HEK293 (cell line): ENCODE measurements around the gene C1orf94.

ENCODE experiments used
- CTCF ChIA-PET: fragments of 350-600 bp; formaldehyde crosslinking; extraction: SDS; loops from one replicate; lab custom pipeline; 2021; ENCODE audit warnings: antibody characterized with exemption; lab: Yijun Ruan, JAX
- POLR2A ChIA-PET: fragments of 300-600 bp; formaldehyde crosslinking; extraction: SDS; loops from one replicate; lab custom pipeline; 2020; ENCODE audit warnings: antibody characterized with exemption, inconsistent platforms; lab: Yijun Ruan, JAX
- H3K27ac ChIP-seq: fragments of 200-500 bp; sonication (Bioruptor generic); 2 replicates; pipeline ENCODE4 v1.5.1; 2014; ENCODE audit warnings: low read depth, low read length, control low read depth, inconsistent platforms; ENCODE audit errors: extremely low read depth
- H3K36me3 ChIP-seq, 2 experiments: fragments of 200-500 bp in 1 of 2; sonication (Bioruptor generic) in 1 of 2; 1 replicate in 1 of 2; 2 replicates in 1 of 2; pipeline ENCODE4 v1.5.1; 2014 to 2017; ENCODE audit warnings: inconsistent platforms in 2 of 2, low read length in 2 of 2; ENCODE audit not compliant: control insufficient read depth in 2 of 2, insufficient read depth in 1 of 2
- H3K4me1 ChIP-seq: fragments of 200-500 bp; sonication (Bioruptor generic); 2 replicates; pipeline ENCODE4 v1.5.1; 2014; ENCODE audit warnings: mild to moderate bottlenecking, low read length, inconsistent platforms; ENCODE audit not compliant: control insufficient read depth, insufficient read depth
- H3K4me3 ChIP-seq: 2 replicates; pipeline ENCODE4 v1.5.1; 2011; ENCODE audit warnings: low read depth, mild to moderate bottlenecking, control low read depth, low read length, moderate library complexity
- H3K9me3 ChIP-seq: fragments of 200-500 bp; sonication (Bioruptor generic); 2 replicates; pipeline ENCODE4 v1.5.1; 2014; ENCODE audit warnings: low read depth, low read length, inconsistent platforms; ENCODE audit not compliant: control insufficient read depth, insufficient read depth
- BCL11B ChIP-seq: fragments of 450-650 bp; formaldehyde crosslinking; IDR thresholded peaks from 2 replicates; pipeline ENCODE4 v1.5.1; 2016; ENCODE audit warnings: low read depth, missing biosample characterization, missing genetic modification characterization
- FEZF1 ChIP-seq: fragments of 450-650 bp; formaldehyde crosslinking; IDR thresholded peaks from 2 replicates; pipeline ENCODE4 v1.5.1; 2016; ENCODE audit warnings: missing biosample characterization, missing genetic modification characterization
- GLIS1 ChIP-seq: fragments of 450-650 bp; formaldehyde crosslinking; IDR thresholded peaks from 2 replicates; pipeline ENCODE4 v1.5.1; 2016; ENCODE audit warnings: missing biosample characterization, missing genetic modification characterization
- HOXD13 ChIP-seq: sonication (generic); formaldehyde crosslinking; IDR thresholded peaks from 2 replicates; pipeline ENCODE4 v1.8.0; 2022; ENCODE audit warnings: missing genetic modification reagents, borderline replicate concordance
- OSR2 ChIP-seq: fragments of 450-650 bp; formaldehyde crosslinking; IDR thresholded peaks from 2 replicates; pipeline ENCODE4 v1.5.1; 2016; ENCODE audit warnings: missing biosample characterization, missing genetic modification characterization
- OVOL3 ChIP-seq: fragments of 450-650 bp; formaldehyde crosslinking; IDR thresholded peaks from 2 replicates; pipeline ENCODE4 v1.5.1; 2016; ENCODE audit warnings: missing biosample characterization, missing genetic modification characterization
- ZBTB7A ChIP-seq: fragments of 450-650 bp; formaldehyde crosslinking; IDR thresholded peaks from 2 replicates; pipeline ENCODE4 v1.5.1; 2016; ENCODE audit warnings: low read depth, missing biosample characterization, missing genetic modification characterization
- ZFHX2 ChIP-seq: fragments of 450-650 bp; formaldehyde crosslinking; conservative IDR thresholded peaks from 2 replicates; pipeline ENCODE4 v1.5.1; 2016; ENCODE audit warnings: missing biosample characterization, missing genetic modification characterization
- ZFP41 ChIP-seq: fragments of 450-650 bp; formaldehyde crosslinking; IDR thresholded peaks from 2 replicates; pipeline ENCODE4 v1.5.1; 2016; ENCODE audit warnings: missing biosample characterization, missing genetic modification characterization, borderline replicate concordance
- ZIC2 ChIP-seq: fragments of 450-650 bp; formaldehyde crosslinking; IDR thresholded peaks from 2 replicates; pipeline ENCODE4 v1.5.1; 2016; ENCODE audit warnings: missing biosample characterization, missing genetic modification characterization
- ZNF138 ChIP-seq: fragments of 450-650 bp; formaldehyde crosslinking; IDR thresholded peaks from 2 replicates; pipeline ENCODE4 v1.5.1; 2016; ENCODE audit warnings: missing biosample characterization, missing genetic modification characterization, borderline replicate concordance
- ZNF221 ChIP-seq: fragments of 450-650 bp; formaldehyde crosslinking; IDR thresholded peaks from 2 replicates; pipeline ENCODE4 v1.5.1; 2017; ENCODE audit warnings: missing biosample characterization, missing genetic modification characterization, borderline replicate concordance
- ZNF223 ChIP-seq: fragments of 450-650 bp; formaldehyde crosslinking; IDR thresholded peaks from 2 replicates; pipeline ENCODE4 v1.5.1; 2016; ENCODE audit warnings: missing biosample characterization, missing genetic modification characterization
- ZNF292 ChIP-seq: fragments of 450-650 bp; formaldehyde crosslinking; IDR thresholded peaks from 2 replicates; pipeline ENCODE4 v1.5.1; 2016; ENCODE audit warnings: low read depth, missing biosample characterization, missing genetic modification characterization, borderline replicate concordance
- ZNF514 ChIP-seq: fragments of 450-650 bp; formaldehyde crosslinking; IDR thresholded peaks from 2 replicates; pipeline ENCODE4 v1.5.1; 2016; ENCODE audit warnings: missing biosample characterization, missing genetic modification characterization
- ZNF529 ChIP-seq: fragments of 450-650 bp; formaldehyde crosslinking; IDR thresholded peaks from 2 replicates; pipeline ENCODE4 v1.5.1; 2017; ENCODE audit warnings: missing genetic modification characterization, missing biosample characterization; ENCODE audit not compliant: insufficient replicate concordance
- ZNF548 ChIP-seq: fragments of 450-650 bp; formaldehyde crosslinking; IDR thresholded peaks from 2 replicates; pipeline ENCODE4 v1.5.1; 2016; ENCODE audit warnings: missing biosample characterization, missing genetic modification characterization
- ZNF629 ChIP-seq: fragments of 450-650 bp; formaldehyde crosslinking; IDR thresholded peaks from 2 replicates; pipeline ENCODE4 v1.5.1; 2017; ENCODE audit warnings: missing biosample characterization, missing genetic modification characterization
- ZNF677 ChIP-seq: fragments of 450-650 bp; IDR thresholded peaks from 2 replicates; pipeline ENCODE4 v1.5.0; 2018; ENCODE audit warnings: missing biosample characterization, mild to moderate bottlenecking, missing genetic modification characterization, moderate library complexity
- ZNF830 ChIP-seq: fragments of 450-650 bp; IDR thresholded peaks from 2 replicates; pipeline ENCODE4 v1.5.0; 2018; ENCODE audit warnings: missing biosample characterization, missing genetic modification characterization, low read depth, mild to moderate bottlenecking, moderate library complexity
- ZSCAN18 ChIP-seq: fragments of 450-650 bp; formaldehyde crosslinking; IDR thresholded peaks from 2 replicates; pipeline ENCODE4 v1.5.1; 2016; ENCODE audit warnings: missing biosample characterization, missing genetic modification characterization
- TF ChIP-seq, protein P1 (sequence below): fragments of 450-650 bp; formaldehyde crosslinking; IDR thresholded peaks from 2 replicates; pipeline ENCODE4 v1.5.1; 2017; ENCODE audit warnings: missing biosample characterization, missing genetic modification characterization
- TF ChIP-seq, protein P2 (sequence below): fragments of 450-650 bp; formaldehyde crosslinking; IDR thresholded peaks from 2 replicates; pipeline ENCODE4 v1.5.1; 2016; ENCODE audit warnings: missing biosample characterization, missing genetic modification characterization, low read depth
- TF ChIP-seq, protein P3 (sequence below): fragments of 450-650 bp; formaldehyde crosslinking; IDR thresholded peaks from 2 replicates; pipeline ENCODE4 v1.5.1; 2016; ENCODE audit warnings: missing biosample characterization, missing genetic modification characterization

The C1orf94 gene

GRCh38 chr1:34166625-34167361 is 9.9 kb upstream of the C1orf94 start:
- H3K36me3 ChIP-seq, result no peaks in the 10 kb centered on the region
- no peaks in the 10 kb centered on the region for H3K9me3 ChIP-seq
- H3K4me1 ChIP-seq, result 0 out of 2 replicates have a peak, but pooled peaks cover 3% of the 10 kb centered on the region
- H3K27ac ChIP-seq, result no peak overlapping the region
- TF ChIP-seq BCL11B (tag by site-specific recombination) (no peak), ZNF514 (tag by site-specific recombination) (no peak), ZNF223 (no peak), ZNF292 (tag by site-specific recombination) (no peak), ZFP41 (tag by site-specific recombination) (no peak), ZNF529 (tag by site-specific recombination) (no peak), ZFHX2 (tag by site-specific recombination) (no peak), GLIS1 (tag by site-specific recombination) (0 out of 2 replicates have a peak, but pooled peaks have one; percentile 16)
- TF ChIP-seq, protein P1, sequence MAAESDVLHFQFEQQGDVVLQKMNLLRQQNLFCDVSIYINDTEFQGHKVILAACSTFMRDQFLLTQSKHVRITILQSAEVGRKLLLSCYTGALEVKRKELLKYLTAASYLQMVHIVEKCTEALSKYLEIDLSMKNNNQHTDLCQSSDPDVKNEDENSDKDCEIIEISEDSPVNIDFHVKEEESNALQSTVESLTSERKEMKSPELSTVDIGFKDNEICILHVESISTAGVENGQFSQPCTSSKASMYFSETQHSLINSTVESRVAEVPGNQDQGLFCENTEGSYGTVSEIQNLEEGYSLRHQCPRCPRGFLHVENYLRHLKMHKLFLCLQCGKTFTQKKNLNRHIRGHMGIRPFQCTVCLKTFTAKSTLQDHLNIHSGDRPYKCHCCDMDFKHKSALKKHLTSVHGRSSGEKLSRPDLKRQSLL (tag by site-specific recombination), result no peak
- TF ChIP-seq, all 188 proteins: peak for 1
- no peak overlapping the region for H3K4me3 ChIP-seq
- ChIA-PET POLR2A (interaction anchor here (0.5 kb wide), 1 partner anchor 90 kb away, joined by 3 read pairs; no protein-coding TSS in a partner anchor), CTCF (interaction anchor here (0.5 to 1.5 kb wide), 5 partner anchors 56 to 1280 kb away, joined by 3 to 4 read pairs (median 3); no protein-coding TSS in a partner anchor)

GRCh38 chr1:34167389-34167788 is 9.3 kb upstream of the C1orf94 start:
- no peaks in the 10 kb centered on the region for H3K9me3 ChIP-seq
- H3K4me1 ChIP-seq, result 0 out of 2 replicates have a peak, but pooled peaks cover 3% of the 10 kb centered on the region
- POLR2A ChIA-PET, result no interaction called here
- no peaks in the 10 kb centered on the region for H3K36me3 ChIP-seq
- CTCF ChIA-PET, result interaction anchor here (1.2 kb wide), 1 partner anchor 535 kb away, joined by 4 read pairs; no protein-coding TSS in a partner anchor
- H3K4me3 ChIP-seq, result no peak overlapping the region
- TF ChIP-seq HOXD13 (CRISPR knock-in tag) (no peak), ZIC2 (0 out of 2 replicates have a peak, but pooled peaks have one; percentile 25)
- no peak overlapping the region for H3K27ac ChIP-seq

DNA sequence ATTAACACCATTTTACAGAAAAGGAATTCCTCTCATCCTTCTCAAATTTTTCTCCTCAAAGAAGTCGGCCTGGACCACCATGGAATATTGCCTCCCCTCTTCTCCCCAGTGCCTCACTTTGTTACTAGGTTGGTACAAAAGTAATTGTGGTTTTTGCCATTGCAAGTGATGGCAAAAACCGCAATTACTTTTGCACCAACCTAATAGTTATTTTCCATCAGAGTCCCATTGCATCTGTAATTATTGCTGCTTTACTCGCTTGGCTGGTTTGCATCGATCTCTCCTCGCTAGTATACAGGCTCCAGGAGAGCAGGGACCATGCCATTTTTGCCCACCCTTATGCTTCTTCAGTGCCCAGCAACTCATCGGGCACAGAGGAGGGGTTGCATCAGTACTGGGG is 963 bp upstream of the C1orf94 start:
- H3K4me1 ChIP-seq, result no peaks in the 10 kb centered on the region
- ChIA-PET POLR2A (interaction anchor here (0.7 kb wide), 1 partner anchor 1092 kb away, joined by 4 read pairs; no protein-coding TSS in a partner anchor), CTCF (interaction anchor here (0.6 to 2.5 kb wide), 2 partner anchors 12 to 39 kb away, joined by 3 to 6 read pairs; no protein-coding TSS in a partner anchor)
- TF ChIP-seq, protein P2, sequence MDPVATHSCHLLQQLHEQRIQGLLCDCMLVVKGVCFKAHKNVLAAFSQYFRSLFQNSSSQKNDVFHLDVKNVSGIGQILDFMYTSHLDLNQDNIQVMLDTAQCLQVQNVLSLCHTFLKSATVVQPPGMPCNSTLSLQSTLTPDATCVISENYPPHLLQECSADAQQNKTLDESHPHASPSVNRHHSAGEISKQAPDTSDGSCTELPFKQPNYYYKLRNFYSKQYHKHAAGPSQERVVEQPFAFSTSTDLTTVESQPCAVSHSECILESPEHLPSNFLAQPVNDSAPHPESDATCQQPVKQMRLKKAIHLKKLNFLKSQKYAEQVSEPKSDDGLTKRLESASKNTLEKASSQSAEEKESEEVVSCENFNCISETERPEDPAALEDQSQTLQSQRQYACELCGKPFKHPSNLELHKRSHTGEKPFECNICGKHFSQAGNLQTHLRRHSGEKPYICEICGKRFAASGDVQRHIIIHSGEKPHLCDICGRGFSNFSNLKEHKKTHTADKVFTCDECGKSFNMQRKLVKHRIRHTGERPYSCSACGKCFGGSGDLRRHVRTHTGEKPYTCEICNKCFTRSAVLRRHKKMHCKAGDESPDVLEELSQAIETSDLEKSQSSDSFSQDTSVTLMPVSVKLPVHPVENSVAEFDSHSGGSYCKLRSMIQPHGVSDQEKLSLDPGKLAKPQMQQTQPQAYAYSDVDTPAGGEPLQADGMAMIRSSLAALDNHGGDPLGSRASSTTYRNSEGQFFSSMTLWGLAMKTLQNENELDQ, result no peak
- TF ChIP-seq ZNF677 (tag by site-specific recombination), result no peak
- no peak for TF ChIP-seq ZSCAN18 (tag by site-specific recombination)
- TF ChIP-seq, protein P3, sequence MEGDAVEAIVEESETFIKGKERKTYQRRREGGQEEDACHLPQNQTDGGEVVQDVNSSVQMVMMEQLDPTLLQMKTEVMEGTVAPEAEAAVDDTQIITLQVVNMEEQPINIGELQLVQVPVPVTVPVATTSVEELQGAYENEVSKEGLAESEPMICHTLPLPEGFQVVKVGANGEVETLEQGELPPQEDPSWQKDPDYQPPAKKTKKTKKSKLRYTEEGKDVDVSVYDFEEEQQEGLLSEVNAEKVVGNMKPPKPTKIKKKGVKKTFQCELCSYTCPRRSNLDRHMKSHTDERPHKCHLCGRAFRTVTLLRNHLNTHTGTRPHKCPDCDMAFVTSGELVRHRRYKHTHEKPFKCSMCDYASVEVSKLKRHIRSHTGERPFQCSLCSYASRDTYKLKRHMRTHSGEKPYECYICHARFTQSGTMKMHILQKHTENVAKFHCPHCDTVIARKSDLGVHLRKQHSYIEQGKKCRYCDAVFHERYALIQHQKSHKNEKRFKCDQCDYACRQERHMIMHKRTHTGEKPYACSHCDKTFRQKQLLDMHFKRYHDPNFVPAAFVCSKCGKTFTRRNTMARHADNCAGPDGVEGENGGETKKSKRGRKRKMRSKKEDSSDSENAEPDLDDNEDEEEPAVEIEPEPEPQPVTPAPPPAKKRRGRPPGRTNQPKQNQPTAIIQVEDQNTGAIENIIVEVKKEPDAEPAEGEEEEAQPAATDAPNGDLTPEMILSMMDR (tag by site-specific recombination), result no peak
- TF ChIP-seq ZNF830 (tag by site-specific recombination), result no peak
- no peak for TF ChIP-seq ZNF221 (tag by site-specific recombination)
- no peak for TF ChIP-seq ZNF138 (tag by site-specific recombination)
- no peak for TF ChIP-seq ZNF629
- no peak for TF ChIP-seq ZNF292 (tag by site-specific recombination)
- no peak for TF ChIP-seq FEZF1
- no peak for TF ChIP-seq OSR2 (tag by site-specific recombination)
- no peak for TF ChIP-seq ZBTB7A (tag by site-specific recombination)
- no peak for TF ChIP-seq GLIS1 (tag by site-specific recombination)
- no peak for TF ChIP-seq OVOL3 (tag by site-specific recombination)
- TF ChIP-seq ZNF548 (tag by site-specific recombination), result no peak

More for the DNA sequence above, 963 bp upstream of the C1orf94 start:
- H3K9me3 ChIP-seq, result no peaks in the 10 kb centered on the region
- H3K27ac ChIP-seq, result no peak overlapping the region
- no peaks in the 10 kb centered on the region for H3K36me3 ChIP-seq
- no peak overlapping the region for H3K4me3 ChIP-seq
